GM21737 (cell line): Measurements from ENCODE around the gene SDR42E2.
"Not testable (repeated sequence)": the region's sequence is repeated elsewhere in the genome, so short reads cannot be mapped to it uniquely, and the experiment has no call there.

Source experiments
- ATAC-seq: cut with Tn5 transposase; IDR thresholded peaks from one replicate; pipeline ENCODE4 v1.9.1; 2021; ENCODE audit warnings: mild to moderate bottlenecking, moderate library complexity; ENCODE audit not compliant: unreplicated experiment

SDR42E2 gene

GRCh38 chr16:22161999-22162655 lies at the start of gene SDR42E2:
Gene SDR42E2 (plus strand): TSS chr16:22162506. CDS start chr16:22165583, 3,077 bp downstream.
- no peak for ATAC-seq

GRCh38 chr16:22116095-22116700 lies 46.1 kb upstream of the SDR42E2 start:
- ATAC-seq, result no peak

GRCh38 chr16:22117609-22118008 lies 44.7 kb upstream of the SDR42E2 start:
- ATAC-seq, result no peak

GRCh38 chr16:22120440-22120839 lies 41.9 kb upstream of the SDR42E2 start:
- ATAC-seq, result no peak

GRCh38 chr16:22122239-22122638 lies 40.1 kb upstream of the SDR42E2 start:
- no peak for ATAC-seq

- no peak for ATAC-seq
These were observed 39.2 kb upstream of the SDR42E2 start for GRCh38 chr16:22123146-22123545.

- no peak for ATAC-seq
These were observed 38.4 kb upstream of the SDR42E2 start for GRCh38 chr16:22123759-22124490.

- no peak for ATAC-seq
These were observed 37.6 kb upstream of the SDR42E2 start for GRCh38 chr16:22124583-22125284.

- ATAC-seq, result no peak
These were observed 36.2 kb upstream of the SDR42E2 start for GRCh38 chr16:22126037-22126558.

- not testable (repeated sequence) for ATAC-seq
These were observed 33.8 kb upstream of the SDR42E2 start for GRCh38 chr16:22128537-22128936.

- no peak for ATAC-seq
These were observed 31.8 kb upstream of the SDR42E2 start for GRCh38 chr16:22130528-22130927.

GRCh38 chr16:22132801-22133200 lies 29.5 kb upstream of the SDR42E2 start:
- no peak for ATAC-seq

GRCh38 chr16:22138482-22138881 lies 23.8 kb upstream of the SDR42E2 start:
- no peak for ATAC-seq

- no peak for ATAC-seq
These were observed 23.3 kb upstream of the SDR42E2 start for GRCh38 chr16:22139008-22139407.

- ATAC-seq, result no peak
These were observed 22.6 kb upstream of the SDR42E2 start for GRCh38 chr16:22139732-22140131.

- ATAC-seq, result no peak
These were observed 20.5 kb upstream of the SDR42E2 start for GRCh38 chr16:22141767-22142166.

- ATAC-seq, result no peak
These were observed 17.8 kb upstream of the SDR42E2 start for GRCh38 chr16:22144520-22144919.

- ATAC-seq, result no peak
These were observed 14.5 kb upstream of the SDR42E2 start for GRCh38 chr16:22147853-22148252.

- no peak for ATAC-seq
These were observed 10.9 kb upstream of the SDR42E2 start for GRCh38 chr16:22151246-22151998.

GRCh38 chr16:22152316-22152715 lies 10.0 kb upstream of the SDR42E2 start:
- ATAC-seq, result no peak
